T-helper 9 cell (primary cell): ENCODE results near the gene KCNMB2.
"Not testable (repeated sequence)": the region's sequence is repeated elsewhere in the genome, so short reads cannot be mapped to it uniquely, and the experiment has no call there.

Experiments used
- DNase-seq: peaks from one replicate; pipeline ENCODE4 v3.0.0-alpha.2; 2020
- total RNA-seq, 2 donors: gene quantifications; one replicate each; lab custom pipeline; 2026; lab: John Stamatoyannopoulos, UW

Gene KCNMB2
- 0 reads per million in 2 donors for total RNA-seq

DNA sequence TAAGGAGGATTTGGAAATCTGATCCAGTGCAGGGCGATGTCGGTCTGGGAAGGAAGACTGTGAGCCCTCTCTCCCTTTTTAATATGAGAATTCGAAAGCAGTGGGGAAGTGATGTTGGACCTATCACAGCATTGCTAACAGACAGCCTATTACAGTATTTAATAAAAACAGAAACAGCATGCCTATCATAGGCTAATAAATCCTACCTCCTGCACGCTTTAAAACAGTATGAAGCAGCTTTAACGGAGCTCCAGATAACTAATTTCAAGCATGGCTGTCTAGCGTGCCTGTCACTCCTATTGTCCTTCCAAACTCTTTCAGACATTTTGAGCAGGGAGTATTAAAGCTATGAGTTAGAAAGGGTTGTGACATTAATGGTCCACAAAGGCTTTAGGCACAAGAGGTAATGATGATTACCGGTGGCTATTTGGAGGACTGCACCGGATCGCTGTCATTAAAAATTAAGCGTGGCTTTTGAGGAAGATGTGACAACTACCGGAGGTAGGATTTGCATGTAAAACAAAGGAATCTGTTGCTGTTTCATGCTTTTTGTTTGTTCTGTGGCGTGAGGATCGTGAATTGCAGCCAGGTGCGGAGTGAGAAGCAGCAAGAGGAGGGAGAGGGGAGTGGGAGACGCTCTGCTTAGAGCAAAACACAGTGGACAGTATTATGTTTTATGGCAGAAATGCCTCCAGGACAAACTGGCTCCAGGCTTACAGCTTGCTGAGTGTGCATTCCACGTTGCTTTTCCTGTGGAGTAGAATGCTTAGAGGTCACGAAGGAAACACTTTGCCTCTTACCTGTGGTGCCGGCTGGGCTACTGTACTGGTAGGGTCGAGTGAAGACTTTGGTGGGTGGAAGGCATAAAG lies at the start of gene KCNMB2:
Gene KCNMB2, plus strand, starts transcription at position 226 of the 869 bp plus-strand sequence.
- DNase-seq, result no peak

GRCh38 chr3:178486903-178487302 lies 49.3 kb upstream of the KCNMB2 start:
- DNase-seq, result no peak

- no peak for DNase-seq
Observed at GRCh38 chr3:178487752-178488151, 48.5 kb upstream of the KCNMB2 start.

- DNase-seq, result no peak
Observed at GRCh38 chr3:178491751-178492150, 44.5 kb upstream of the KCNMB2 start.

GRCh38 chr3:178492491-178492890 lies 43.7 kb upstream of the KCNMB2 start:
- DNase-seq, result no peak

GRCh38 chr3:178494386-178494785 lies 41.9 kb upstream of the KCNMB2 start:
- DNase-seq, result no peak

DNA sequence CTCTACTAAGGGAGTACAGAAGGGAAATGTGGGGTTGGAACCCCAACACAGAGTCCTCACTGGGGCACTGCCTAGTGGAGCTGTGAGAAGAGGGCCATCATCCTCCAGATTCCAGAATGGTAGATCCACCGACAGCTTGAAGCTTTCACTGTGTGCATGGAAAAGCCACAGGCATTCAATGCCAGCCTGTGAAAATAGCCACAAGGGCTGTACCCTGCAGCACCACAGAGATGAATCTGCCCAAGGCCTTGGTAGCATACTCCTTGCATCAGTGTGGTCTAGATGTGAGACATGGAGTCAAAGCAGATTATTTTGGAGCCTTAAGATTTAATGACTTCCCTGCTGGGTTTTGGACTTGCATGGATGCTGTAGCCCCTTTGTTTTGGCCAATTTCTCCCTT lies 39.3 kb upstream of the KCNMB2 start:
- DNase-seq, result no peak

- DNase-seq, result no peak
Observed at GRCh38 chr3:178498871-178499270, 37.4 kb upstream of the KCNMB2 start.

GRCh38 chr3:178500631-178501030 lies 35.6 kb upstream of the KCNMB2 start:
- no peak for DNase-seq

DNA sequence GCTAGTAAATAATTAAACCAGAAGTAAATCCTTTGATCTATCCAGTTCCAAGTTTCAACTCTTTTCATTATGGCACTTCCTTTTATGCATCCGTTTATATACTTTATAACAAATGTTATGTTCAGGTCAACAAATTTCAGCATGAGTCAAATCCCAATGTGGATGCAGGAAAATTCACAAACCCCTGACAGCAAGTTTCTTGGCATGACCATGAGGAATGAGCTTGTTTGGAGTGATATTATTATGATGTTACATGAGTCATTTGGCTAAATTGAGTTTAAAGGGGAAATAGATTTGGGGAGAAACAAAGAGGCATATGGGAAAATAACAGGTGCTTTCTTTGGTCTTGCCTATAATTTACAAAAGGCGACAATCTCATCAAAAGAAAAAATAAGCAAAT lies 32.1 kb upstream of the KCNMB2 start:
- no peak for DNase-seq

- no peak for DNase-seq
Observed at GRCh38 chr3:178505832-178506231, 30.4 kb upstream of the KCNMB2 start.

DNA sequence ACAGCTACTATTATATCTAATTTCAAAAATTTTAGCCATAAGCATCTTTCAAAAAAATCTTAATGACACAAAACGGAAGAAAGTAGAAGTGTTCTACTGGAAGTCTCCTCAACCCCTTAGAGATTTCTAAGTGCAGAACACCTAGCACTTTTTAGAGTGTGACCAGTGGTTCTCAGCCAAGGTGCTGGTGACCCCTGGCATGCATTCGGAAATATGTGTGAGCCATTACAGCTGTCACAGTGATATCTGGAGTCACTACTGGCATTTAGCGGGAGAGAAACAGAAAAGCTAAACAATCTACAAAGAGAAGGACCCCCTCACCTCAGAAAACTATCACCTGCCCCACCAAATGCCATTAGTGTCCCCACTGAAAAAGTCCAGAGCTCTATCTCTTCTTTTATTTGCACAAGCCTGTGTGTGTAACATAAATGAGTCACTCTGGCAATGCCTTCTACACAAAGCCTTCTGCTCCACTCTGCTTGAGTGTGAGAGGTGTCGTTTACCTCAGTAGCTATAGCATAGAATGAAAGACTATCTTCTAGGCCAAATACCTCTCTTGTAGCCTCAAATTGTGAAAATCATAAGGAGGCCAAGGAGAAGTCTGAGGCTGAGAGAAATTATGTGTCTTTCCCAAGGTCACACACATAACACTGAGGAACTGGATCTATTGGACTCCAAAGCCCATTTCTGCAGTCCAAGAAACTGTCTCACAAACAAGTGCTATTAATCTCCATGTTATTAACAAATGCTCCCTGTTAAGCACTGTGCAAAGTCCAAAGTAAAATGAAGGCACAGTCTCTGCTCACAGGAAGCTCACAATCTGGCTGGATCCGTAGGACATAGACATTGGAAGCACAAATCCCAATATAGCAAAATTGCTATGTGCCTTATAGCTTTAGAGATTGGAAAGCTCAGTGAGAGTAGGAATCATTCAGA lies 28.5 kb upstream of the KCNMB2 start:
- DNase-seq, result no peak

- DNase-seq, result no peak
Observed at GRCh38 chr3:178508443-178508825, 27.8 kb upstream of the KCNMB2 start.

DNA sequence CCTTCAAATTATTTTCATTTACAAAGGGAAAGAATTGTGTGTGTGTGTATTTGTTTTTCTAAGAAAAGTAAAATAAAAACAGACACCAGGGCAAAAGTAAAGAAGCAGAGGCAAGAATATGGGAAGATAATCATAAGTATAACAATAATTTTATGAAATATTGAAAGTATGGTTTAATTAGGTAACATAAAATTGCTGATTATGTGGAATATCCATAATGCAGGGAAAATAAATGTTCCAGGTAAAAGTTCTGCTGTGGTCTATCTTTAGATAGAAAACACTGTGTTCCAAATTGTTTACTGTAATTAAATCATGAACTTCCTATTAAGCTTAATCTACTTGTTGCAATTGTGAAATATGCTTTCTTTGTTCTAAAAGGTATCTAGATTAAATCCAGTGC lies 25.7 kb upstream of the KCNMB2 start:
- DNase-seq, result no peak

- DNase-seq, result no peak
Observed at GRCh38 chr3:178512647-178513046, 23.6 kb upstream of the KCNMB2 start.

DNA sequence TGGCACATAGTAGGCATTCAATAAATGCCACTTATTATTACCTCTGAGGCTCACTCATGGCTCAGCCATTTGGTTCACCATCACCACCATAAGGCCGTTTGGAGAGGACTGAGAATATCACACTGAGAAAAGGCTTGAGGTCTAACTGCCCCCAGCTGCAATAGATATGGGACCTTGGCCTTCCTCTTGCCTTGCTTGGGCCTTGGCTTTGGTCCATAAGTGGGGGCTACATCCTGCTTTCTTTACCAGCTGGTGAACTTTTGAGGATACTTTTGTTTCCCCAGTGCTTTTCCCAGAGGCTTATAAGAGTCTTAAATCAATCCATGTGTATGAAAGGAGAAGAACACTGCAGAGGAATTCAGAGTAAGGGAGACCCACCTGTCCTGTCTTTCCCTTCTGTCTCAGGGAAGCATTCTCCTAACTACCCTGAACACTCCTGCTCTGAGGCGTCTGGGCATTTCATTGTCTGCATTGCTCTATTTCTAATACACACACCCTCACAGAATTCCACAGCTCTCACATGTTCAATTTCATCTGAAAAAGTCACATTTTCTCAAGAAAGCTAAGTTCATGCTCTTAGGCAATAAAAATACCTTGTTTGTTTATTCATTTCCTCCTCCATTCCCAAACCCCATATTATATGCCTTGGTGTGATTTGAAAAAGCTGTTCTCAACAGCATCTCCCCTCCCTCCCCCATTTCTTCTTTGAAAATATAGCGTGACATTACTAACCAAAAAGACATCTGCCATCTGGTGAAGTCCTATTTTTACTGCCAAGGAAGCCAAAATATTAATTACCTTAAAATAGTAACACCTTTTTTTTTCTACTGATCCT lies 22.5 kb upstream of the KCNMB2 start:
- no peak for DNase-seq

DNA sequence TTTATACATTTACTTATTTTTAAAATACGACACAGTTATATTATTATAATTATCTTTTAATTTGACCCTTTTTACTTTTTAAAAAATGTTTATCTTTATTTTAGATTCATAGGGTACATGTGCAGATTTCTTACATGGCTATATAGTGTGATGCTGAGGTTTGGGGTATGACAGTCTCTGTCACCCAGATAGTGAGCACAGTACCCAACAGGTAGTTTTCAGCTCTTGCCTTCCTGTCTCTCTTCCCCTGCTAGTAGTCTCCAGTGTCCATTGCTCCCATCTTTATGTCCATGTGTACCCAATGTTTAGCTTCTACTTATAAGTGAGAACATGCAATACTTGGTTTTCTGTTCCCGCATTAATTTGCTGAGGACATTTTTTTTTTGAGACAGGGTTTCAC lies 21.8 kb upstream of the KCNMB2 start:
- DNase-seq, result no peak

DNA sequence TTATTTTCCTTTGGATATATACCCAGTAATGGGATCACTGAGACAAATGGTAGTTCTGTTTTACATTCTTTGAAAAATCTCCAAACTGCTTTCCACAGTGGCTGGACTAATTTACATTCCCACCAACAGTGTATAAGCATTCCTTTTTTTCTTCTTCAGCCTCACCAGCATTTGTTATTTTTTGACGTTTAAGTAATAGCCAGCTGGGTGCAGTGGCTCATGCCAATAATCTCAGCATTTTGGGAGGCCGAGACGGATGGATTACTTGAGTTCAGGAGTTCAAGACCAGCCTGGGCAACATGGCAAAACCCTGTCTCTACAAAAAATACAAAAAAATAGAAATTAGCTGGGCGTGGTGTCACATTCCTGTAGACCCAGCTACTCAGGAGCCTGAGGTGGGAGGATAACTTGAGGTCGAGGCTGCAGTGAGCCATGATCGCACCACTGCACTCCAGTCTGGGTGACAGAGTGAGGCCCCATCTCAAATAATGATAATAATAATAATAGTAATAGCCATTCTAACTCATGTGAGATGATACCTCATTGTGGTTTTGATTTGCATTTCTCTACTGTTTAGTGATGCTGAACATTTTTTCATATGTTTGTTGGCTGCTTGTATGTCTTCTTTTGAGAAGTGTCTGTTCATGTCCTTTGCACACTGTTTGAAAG lies 21.0 kb upstream of the KCNMB2 start:
- not testable (repeated sequence) for DNase-seq

DNA sequence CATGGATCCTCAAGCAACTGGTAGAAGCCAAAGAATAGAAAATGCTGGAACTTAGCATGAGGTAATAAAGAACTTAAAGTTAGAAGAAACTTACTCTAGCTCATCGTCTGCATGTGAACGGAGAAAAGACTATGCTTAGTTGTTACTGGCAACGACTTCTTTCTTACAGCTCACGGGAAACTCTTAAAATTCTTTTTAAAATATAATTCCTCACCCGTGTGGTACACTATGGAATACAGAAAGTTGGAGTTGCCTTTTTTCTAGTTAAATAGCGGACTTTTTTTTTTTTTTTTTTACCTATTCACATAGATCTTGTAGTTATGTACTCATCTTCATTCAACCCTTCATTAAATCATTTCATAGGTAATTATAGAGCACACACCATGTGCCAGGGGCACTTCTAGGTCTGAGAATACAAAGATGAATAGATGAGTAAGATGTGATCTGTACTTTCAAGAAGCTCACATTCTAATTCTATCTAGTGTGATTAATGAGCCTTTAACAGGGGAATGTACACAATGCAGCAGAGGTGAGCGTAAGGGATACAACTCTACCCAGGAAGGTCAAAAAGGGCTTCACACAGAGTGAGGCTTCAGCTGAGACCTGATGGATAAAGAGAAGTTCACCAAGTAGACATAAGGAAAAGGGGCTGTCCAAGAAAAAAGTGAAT lies 18.4 kb upstream of the KCNMB2 start:
- no peak for DNase-seq

GRCh38 chr3:178518660-178519396 lies 17.4 kb upstream of the KCNMB2 start:
- no peak for DNase-seq

GRCh38 chr3:178519701-178520100 lies 16.5 kb upstream of the KCNMB2 start:
- DNase-seq, result no peak
